Activated T-helper 1 cell treated with anti-CD3 and anti-CD28 coated beads, Interleukin-12 subunit alpha, Interleukin-12 subunit beta, Interleukin-2, Interleukin-4 antibody, amounts not matched to agents 30 ng/mL and 10 ng/mL and 1 ng/mL, durations not matched to agents 14 hours and 24 hours and 36 hours (primary cell): Measurements from ENCODE around the gene PCAT6. TPM values are rescaled to one million over a fixed set of nuclear protein-coding genes. Genes with fewer than 3 reads are reported as not detected.

Experiments used
- DNase-seq: peaks from one replicate; pipeline ENCODE4 v3.0.0; 2021; ENCODE audit warnings: low spot score
- H3K27ac Mint-ChIP-seq: one replicate; pipeline ENCODE4 v1.8.0; 2021; ENCODE audit warnings: mild to moderate bottlenecking, mixed read lengths
- H3K27me3 Mint-ChIP-seq: one replicate; pipeline ENCODE4 v1.8.0; 2022; ENCODE audit warnings: mild to moderate bottlenecking, moderate library complexity, mixed read lengths; ENCODE audit not compliant: insufficient read depth
- H3K36me3 Mint-ChIP-seq: one replicate; pipeline ENCODE4 v1.8.0; 2021; ENCODE audit warnings: low read depth, mixed read lengths
- H3K4me1 Mint-ChIP-seq: one replicate; pipeline ENCODE4 v1.8.0; 2021; ENCODE audit warnings: low read depth, mixed read lengths
- H3K4me3 Mint-ChIP-seq: one replicate; pipeline ENCODE4 v1.8.0; 2021; ENCODE audit warnings: mild to moderate bottlenecking, moderate library complexity, mixed read lengths
- H3K9me3 Mint-ChIP-seq: one replicate; pipeline ENCODE4 v1.8.0; 2021; ENCODE audit warnings: mixed read lengths
- intact Hi-C: fragments of 100-400 bp; cut with micrococcal nuclease; formaldehyde crosslinking; loops from one replicate; pipeline ENCODE4 v1.15.1; 2024
- total RNA-seq: library from RNA; stranded (reverse); gene quantifications from 2 replicates; pipeline ENCODE4 v1.2.3, GENCODE V29; 2022

PCAT6 gene
- total RNA-seq, 1 donor from 2014 or later = 1.7 TPM

GRCh38 chr1:202858331-202858730 is 47.6 kb downstream of the PCAT6 start:
- H3K4me3 Mint-ChIP-seq = no peak overlapping the region
- no peak overlapping the region for H3K27ac Mint-ChIP-seq
- H3K36me3 Mint-ChIP-seq = peaks cover 3% of the 10 kb centered on the region

GRCh38 chr1:202858789-202859414 is 48.1 kb downstream of the PCAT6 start:
- H3K27ac Mint-ChIP-seq = no peak overlapping the region
- intact Hi-C loops = no loop called here

More at GRCh38 chr1:202858331-202858730, 47.6 kb downstream of the PCAT6 start:
- intact Hi-C loops = no loop called here
- no peak for DNase-seq
- H3K4me1 Mint-ChIP-seq = peaks cover 21% of the 10 kb centered on the region
- H3K27me3 Mint-ChIP-seq = peaks cover 37% of the 10 kb centered on the region
- no peaks in the 10 kb centered on the region for H3K9me3 Mint-ChIP-seq

GRCh38 chr1:202860744-202861419 is 50.1 kb downstream of the PCAT6 start:
- Mint-ChIP-seq H3K27me3 (peaks cover 60% of the 10 kb centered on the region), H3K9me3 (no peaks in the 10 kb centered on the region), H3K4me3 (peak overlapping the region; percentile 87), H3K36me3 (peaks cover 3% of the 10 kb centered on the region), H3K4me1 (peaks cover 21% of the 10 kb centered on the region), H3K27ac (no peak overlapping the region)
- DNase-seq = no peak
- intact Hi-C loops = loop anchor here (1.0 to 5.0 kb wide), 5 partner anchors 9 to 69 kb away; partner anchors contain the start of genes PCAT6 and RABIF

More at GRCh38 chr1:202858789-202859414, 48.1 kb downstream of the PCAT6 start:
- H3K4me1 Mint-ChIP-seq = peaks cover 21% of the 10 kb centered on the region
- H3K9me3 Mint-ChIP-seq = no peaks in the 10 kb centered on the region
- DNase-seq = no peak
- H3K4me3 Mint-ChIP-seq = no peak overlapping the region
- H3K36me3 Mint-ChIP-seq = peaks cover 3% of the 10 kb centered on the region
- peaks cover 43% of the 10 kb centered on the region for H3K27me3 Mint-ChIP-seq

Other genes starting within 250 kb of the PCAT6 start
- not detected in 2 replicates for gene SYT2, start 100.5 kb upstream of the PCAT6 start, total RNA-seq
- 102 and 113 TPM in 2 replicates for gene KDM5B, start 2.5 kb upstream of the PCAT6 start, total RNA-seq
- 11.8 and 13.4 TPM in 2 replicates for gene RABIF, start 78.2 kb downstream of the PCAT6 start, total RNA-seq
- 24.9 and 25.5 TPM in 2 replicates for gene KLHL12, start 116.3 kb downstream of the PCAT6 start, total RNA-seq
- 88.7 and 93.3 TPM in 2 replicates for gene ADIPOR1, start 147.4 kb downstream of the PCAT6 start, total RNA-seq
- 21.5 and 21.7 TPM in 2 replicates for gene CYB5R1, start 156.3 kb downstream of the PCAT6 start, total RNA-seq
- gene TMEM183A, start 196.4 kb downstream of the PCAT6 start, total RNA-seq = 69.9 and 83.6 TPM in 2 replicates
- 11.5 and 14.9 TPM in 2 replicates for gene PPFIA4, start 215.5 kb downstream of the PCAT6 start, total RNA-seq